B cell (primary cell): ENCODE results near the gene UNCX. TPM values are rescaled to one million over a fixed set of nuclear protein-coding genes. Genes with fewer than 3 reads are reported as not detected.

Source experiments
- ATAC-seq: fragments of 200-7000 bp; cut with Tn5 transposase; one replicate; pipeline ENCODE4 v1.10.0; 2021; ENCODE audit warnings: low read depth, mild to moderate bottlenecking, moderate number of reproducible peaks, moderate library complexity
- CTCF ChIA-PET: fragments of 350-600 bp; sonication (Branson Sonifier 250); formaldehyde crosslinking; loops from one replicate; lab custom pipeline; 2021; ENCODE audit warnings: antibody characterized with exemption, inconsistent platforms; lab: Charles Lee
- POLR2A ChIA-PET: fragments of 350-600 bp; sonication (Branson Sonifier 250); formaldehyde crosslinking; loops from one replicate; lab custom pipeline; 2021; ENCODE audit warnings: antibody characterized with exemption; lab: Charles Lee
- DNase-seq: peaks from one replicate; pipeline ENCODE4 v3.0.0; 2013
- H2AFZ ChIP-seq: 2 replicates; pipeline ENCODE4 v1.6.1; 2012; ENCODE audit warnings: mild to moderate bottlenecking, low read depth, low read length; ENCODE audit not compliant: insufficient read depth, poor library complexity, severe bottlenecking
- H3K27ac ChIP-seq, 2 donors: 1 replicate in 1 of 2; 2 replicates in 1 of 2; pipeline ENCODE4 v1.5.1; 2012 to 2013; ENCODE audit warnings: low read length in 2 of 2, mild to moderate bottlenecking in 2 of 2, moderate library complexity in 1 of 2
- H3K27me3 ChIP-seq, 4 experiments: fragments of 200-600 bp in 1 of 4; sonication (generic) in 1 of 4; replicated peaks in 1 of 4; 1 replicate in 2 of 4; 2 replicates in 2 of 4; pipeline versions ENCODE4 v1.6.1 to v1.7.0; 2013 to 2016; ENCODE audit warnings: low read length in 3 of 4, mild to moderate bottlenecking in 2 of 4, mixed read lengths in 1 of 4, moderate library complexity in 1 of 4; ENCODE audit not compliant: insufficient read depth in 4 of 4, control insufficient read depth in 3 of 4; ENCODE audit errors: control extremely low read depth in 1 of 4
- H3K36me3 ChIP-seq, 2 experiments: replicated peaks in 1 of 2; 1 replicate in 1 of 2; 2 replicates in 1 of 2; pipeline versions ENCODE4 v1.6.1 to v1.7.1; 2013; ENCODE audit warnings: low read length in 1 of 2; ENCODE audit not compliant: insufficient read depth in 2 of 2, control insufficient read depth in 1 of 2; ENCODE audit errors: control extremely low read depth in 1 of 2, extremely low read depth in 1 of 2
- H3K4me1 ChIP-seq, 2 donors: fragments of 200-600 bp in 1 of 2; sonication (generic) in 1 of 2; 1 replicate in 1 of 2; 2 replicates in 1 of 2; pipeline versions ENCODE4 v1.5.1 to v1.6.1; 2013 to 2017; ENCODE audit warnings: low read length in 2 of 2; ENCODE audit not compliant: control insufficient read depth in 2 of 2, insufficient read depth in 2 of 2
- H3K4me2 ChIP-seq: replicated peaks from 2 replicates; pipeline ENCODE3; 2012; ENCODE audit warnings: mild to moderate bottlenecking, low read depth, low read length; ENCODE audit not compliant: poor library complexity, severe bottlenecking
- H3K4me3 ChIP-seq, 5 experiments: fragments of 200-600 bp in 1 of 5; sonication (generic) in 1 of 5; 1 replicate in 3 of 5; 2 replicates in 2 of 5; pipeline versions ENCODE4 v1.5.1 to v1.7.0; 2011 to 2016; ENCODE audit warnings: low read length in 4 of 5, mild to moderate bottlenecking in 4 of 5, low read depth in 2 of 5, control low read depth in 1 of 5, moderate library complexity in 1 of 5; ENCODE audit not compliant: insufficient read depth in 1 of 5; ENCODE audit errors: control extremely low read depth in 1 of 5, extremely low read depth in 1 of 5
- H3K79me2 ChIP-seq: fragments of 200-600 bp; sonication (generic); one replicate; pipeline ENCODE4 v1.6.0; 2016; ENCODE audit warnings: low read length; ENCODE audit not compliant: control insufficient read depth, insufficient read depth
- H3K9ac ChIP-seq: fragments of 200-600 bp; sonication (generic); 2 replicates; pipeline ENCODE4 v1.6.1; 2017; ENCODE audit warnings: mild to moderate bottlenecking, low read length, moderate library complexity
- H3K9me3 ChIP-seq, 3 donors: one replicate each; pipeline versions ENCODE4 v1.6.1 to v1.7.1; 2013; ENCODE audit warnings: low read length in 2 of 3; ENCODE audit not compliant: control insufficient read depth in 2 of 3, insufficient read depth in 1 of 3; ENCODE audit errors: control extremely low read depth in 1 of 3
- H4K20me1 ChIP-seq: 2 replicates; pipeline ENCODE4 v1.6.0; 2012; ENCODE audit warnings: mild to moderate bottlenecking, low read length; ENCODE audit not compliant: insufficient read depth, control insufficient read depth, poor library complexity, severe bottlenecking
- H3K27ac Mint-ChIP-seq: one replicate; pipeline ENCODE4 v1.8.0; 2021; ENCODE audit warnings: mixed read lengths
- H3K27me3 Mint-ChIP-seq: one replicate; pipeline ENCODE4 v1.8.0; 2021; ENCODE audit warnings: mixed read lengths
- H3K4me1 Mint-ChIP-seq: one replicate; pipeline ENCODE4 v1.8.0; 2021; ENCODE audit warnings: mixed read lengths
- H3K4me3 Mint-ChIP-seq: one replicate; pipeline ENCODE4 v1.8.0; 2021; ENCODE audit warnings: mixed read lengths
- H3K9me3 Mint-ChIP-seq: one replicate; pipeline ENCODE4 v1.8.0; 2022; ENCODE audit warnings: mixed read lengths; ENCODE audit not compliant: insufficient read depth
- EZH2 ChIP-seq: IDR thresholded peaks from 2 replicates; pipeline ENCODE4 v1.6.1; 2012; ENCODE audit warnings: borderline replicate concordance, low read depth, mild to moderate bottlenecking, moderate library complexity, low read length; ENCODE audit not compliant: insufficient read depth, poor library complexity, severe bottlenecking
- WGBS: methylation state at CpG from one replicate; pipeline ENCODE4 v1.1.5; 2013; ENCODE audit warnings: missing lambda C conversion rate; ENCODE audit not compliant: insufficient coverage; 5-methylcytosine and 5-hydroxymethylcytosine counted together
- intact Hi-C: fragments of 100-400 bp; cut with micrococcal nuclease; formaldehyde crosslinking; loops from one replicate; pipeline ENCODE4 v1.10.0; 2022
- polyA plus RNA-seq: library from polyadenylated mRNA; depleted of rRNA; stranded (reverse); fragments of >200 nt; gene quantifications from 2 replicates; pipeline ENCODE4 v1.2.3, GENCODE V29; 2012
- total RNA-seq, 2 donors: library from RNA; stranded (reverse); fragments of 120-200 nt in 1 of 2; gene quantifications; 1 replicate in 1 of 2; 2 replicates in 1 of 2; pipeline versions ENCODE4 v1.2.3 to v1.2.4, GENCODE V29; 2013 to 2022
- TF ChIP-seq, protein P1 (sequence below): fragments of 200-600 bp; IDR thresholded peaks from one replicate; pipeline ENCODE4 v1.8.0; 2022; ENCODE audit warnings: antibody characterized with exemption, mild to moderate bottlenecking

UNCX gene
- total and polyA plus RNA-seq, 2 donors (not counting 1 experiment from before 2014, with no cell fraction given) = not detected

DNA sequence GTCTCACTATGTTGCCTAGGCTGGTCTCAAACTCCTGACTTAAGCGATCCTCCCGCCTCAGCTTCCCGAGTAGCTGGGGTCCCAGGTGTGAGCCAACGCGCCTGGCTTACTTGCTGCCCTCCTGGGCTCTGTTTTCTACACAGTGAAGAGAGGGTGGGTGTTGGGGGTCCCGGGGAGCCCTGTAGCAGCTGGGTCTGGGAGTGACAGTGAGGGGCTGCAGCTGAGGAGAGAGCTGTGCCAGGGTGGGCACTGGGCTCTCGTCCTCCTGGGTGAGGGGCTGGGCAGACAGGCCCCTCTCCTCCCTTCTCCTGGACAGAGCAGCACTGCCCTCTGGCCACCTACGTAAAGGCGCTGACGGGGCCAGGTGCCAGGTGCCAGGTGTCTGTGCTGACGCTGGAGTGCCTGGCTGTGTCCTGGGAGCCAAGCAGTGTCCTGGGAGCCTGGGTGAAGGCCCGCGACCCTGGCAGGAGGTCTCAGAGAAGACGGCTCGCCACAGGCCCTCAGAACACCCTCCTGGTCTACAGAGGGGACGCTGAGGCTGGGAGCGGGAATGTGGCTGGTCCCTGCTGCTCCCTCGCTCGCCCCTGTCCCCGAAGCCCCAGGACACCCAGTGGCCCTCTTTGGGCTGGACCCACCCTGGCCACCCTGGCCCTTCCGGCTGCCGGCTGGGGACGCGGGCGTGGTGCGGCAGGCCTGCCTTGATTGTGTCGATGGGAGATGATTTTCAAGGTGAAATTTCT, 35.6 kb downstream of the UNCX start:
- intact Hi-C loops = no loop called here
- Histone ChIP-seq H4K20me1 (no peaks in the 10 kb centered on the region), H3K4me1 (no peaks in the 10 kb centered on the region), H3K9ac (no peak overlapping the region), H3K79me2 (no peaks in the 10 kb centered on the region), H3K27ac (no peak overlapping the region), H3K4me3 (no peak overlapping the region), H3K27me3 (peaks cover 0 to 18% (median 0%) of the 10 kb centered on the region in 4 experiments), H3K4me2 (no peak overlapping the region), H3K9me3 (peaks cover 0 to 7% (median 0%) of the 10 kb centered on the region in 3 donors), H2AFZ (no peak overlapping the region), H3K36me3 (no peaks in the 10 kb centered on the region)
- DNase-seq = no peak
- H3K4me1 Mint-ChIP-seq = no peaks in the 10 kb centered on the region
- H3K9me3 Mint-ChIP-seq = no peaks in the 10 kb centered on the region
- no peak for ATAC-seq
- no peak overlapping the region for H3K4me3 Mint-ChIP-seq
- TF ChIP-seq EZH2 = no peak
- TF ChIP-seq, protein P1, sequence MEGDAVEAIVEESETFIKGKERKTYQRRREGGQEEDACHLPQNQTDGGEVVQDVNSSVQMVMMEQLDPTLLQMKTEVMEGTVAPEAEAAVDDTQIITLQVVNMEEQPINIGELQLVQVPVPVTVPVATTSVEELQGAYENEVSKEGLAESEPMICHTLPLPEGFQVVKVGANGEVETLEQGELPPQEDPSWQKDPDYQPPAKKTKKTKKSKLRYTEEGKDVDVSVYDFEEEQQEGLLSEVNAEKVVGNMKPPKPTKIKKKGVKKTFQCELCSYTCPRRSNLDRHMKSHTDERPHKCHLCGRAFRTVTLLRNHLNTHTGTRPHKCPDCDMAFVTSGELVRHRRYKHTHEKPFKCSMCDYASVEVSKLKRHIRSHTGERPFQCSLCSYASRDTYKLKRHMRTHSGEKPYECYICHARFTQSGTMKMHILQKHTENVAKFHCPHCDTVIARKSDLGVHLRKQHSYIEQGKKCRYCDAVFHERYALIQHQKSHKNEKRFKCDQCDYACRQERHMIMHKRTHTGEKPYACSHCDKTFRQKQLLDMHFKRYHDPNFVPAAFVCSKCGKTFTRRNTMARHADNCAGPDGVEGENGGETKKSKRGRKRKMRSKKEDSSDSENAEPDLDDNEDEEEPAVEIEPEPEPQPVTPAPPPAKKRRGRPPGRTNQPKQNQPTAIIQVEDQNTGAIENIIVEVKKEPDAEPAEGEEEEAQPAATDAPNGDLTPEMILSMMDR = no peak
- peaks cover 22% of the 10 kb centered on the region for H3K27me3 Mint-ChIP-seq
- POLR2A ChIA-PET = interaction anchor here (0.7 kb wide), 1 partner anchor 17 kb away, joined by 3 read pairs; no protein-coding TSS in a partner anchor
- no peak overlapping the region for H3K27ac Mint-ChIP-seq
- WGBS = 90% methylated on average over 22 of the region's 27 CpGs
- CTCF ChIA-PET = no interaction called here

GRCh38 chr7:1268866-1269265, 36.2 kb downstream of the UNCX start:
- ChIA-PET CTCF (no interaction called here), POLR2A (interaction anchor here (0.7 kb wide), 1 partner anchor 16 kb away, joined by 3 read pairs; no protein-coding TSS in a partner anchor)
- intact Hi-C loops = no loop called here
- Histone ChIP-seq H3K27ac (no peak overlapping the region), H3K79me2 (no peaks in the 10 kb centered on the region), H3K27me3 (peaks cover 0 to 15% (median 0%) of the 10 kb centered on the region in 4 experiments), H3K36me3 (no peaks in the 10 kb centered on the region), H3K4me2 (no peak overlapping the region), H2AFZ (no peak overlapping the region), H3K4me1 (no peaks in the 10 kb centered on the region), H3K9ac (no peak overlapping the region), H3K9me3 (peaks cover 0 to 7% (median 0%) of the 10 kb centered on the region in 3 donors), H4K20me1 (no peaks in the 10 kb centered on the region), H3K4me3 (no peak overlapping the region)
- Mint-ChIP-seq H3K27ac (no peak overlapping the region), H3K4me3 (no peak overlapping the region), H3K27me3 (peaks cover 17% of the 10 kb centered on the region), H3K4me1 (no peaks in the 10 kb centered on the region), H3K9me3 (no peaks in the 10 kb centered on the region)
- DNase-seq = no peak
- WGBS = 94% methylated on average over 7 of the region's 14 CpGs
- TF ChIP-seq, protein P1 = no peak
- no peak for TF ChIP-seq EZH2
- no peak for ATAC-seq
